GM18502 (cell line): ENCODE data around the gene MPP4.

Experiments
- ATAC-seq: cut with Tn5 transposase; IDR thresholded peaks from one replicate; pipeline ENCODE4 v1.9.1; 2021; ENCODE audit warnings: mild to moderate bottlenecking; ENCODE audit not compliant: unreplicated experiment, poor library complexity

The MPP4 gene

GRCh38 chr2:201633661-201634249 lies 64.7 kb downstream of the MPP4 start:
- ATAC-seq: no peak

DNA sequence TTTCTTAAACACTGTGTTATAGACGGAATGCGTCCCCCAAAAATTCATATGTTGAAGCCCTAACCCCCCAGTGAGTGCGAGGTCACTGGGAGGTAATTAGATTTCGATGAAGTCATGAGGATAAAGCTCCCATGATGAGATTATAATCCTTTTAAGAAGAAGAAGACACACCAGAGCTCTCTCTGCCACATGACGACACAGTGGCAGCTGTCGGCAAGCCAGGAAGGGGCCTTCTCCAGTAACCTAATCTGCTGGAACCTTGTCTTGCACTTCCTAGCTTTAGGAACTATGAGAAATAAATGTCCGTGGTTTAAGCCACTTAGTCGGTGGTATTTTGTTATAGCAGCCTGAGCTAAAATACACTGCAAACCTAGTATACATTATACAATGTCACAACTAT lies 67.4 kb downstream of the MPP4 start:
- no peak for ATAC-seq

DNA sequence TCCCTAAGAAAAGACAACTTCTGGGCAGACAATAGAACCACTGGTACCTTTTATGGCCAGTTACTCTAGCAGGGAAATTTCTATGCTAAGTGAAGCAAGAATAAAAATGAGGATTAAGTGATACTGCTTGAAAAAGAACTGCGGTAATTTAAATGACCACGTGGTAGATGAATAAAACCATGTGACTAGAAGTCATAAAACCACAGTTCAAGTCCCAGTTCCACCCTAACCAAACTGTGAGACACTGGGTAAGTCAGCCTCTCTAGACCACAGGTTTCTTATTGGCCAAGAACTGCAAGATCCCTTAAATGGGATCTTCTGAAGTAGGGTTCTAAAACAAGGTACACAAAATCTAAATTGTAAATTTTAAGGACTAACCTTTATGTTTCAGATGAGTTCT lies 67.9 kb downstream of the MPP4 start:
- no peak for ATAC-seq

GRCh38 chr2:201628545-201628944 lies 69.9 kb downstream of the MPP4 start:
- no peak for ATAC-seq

DNA sequence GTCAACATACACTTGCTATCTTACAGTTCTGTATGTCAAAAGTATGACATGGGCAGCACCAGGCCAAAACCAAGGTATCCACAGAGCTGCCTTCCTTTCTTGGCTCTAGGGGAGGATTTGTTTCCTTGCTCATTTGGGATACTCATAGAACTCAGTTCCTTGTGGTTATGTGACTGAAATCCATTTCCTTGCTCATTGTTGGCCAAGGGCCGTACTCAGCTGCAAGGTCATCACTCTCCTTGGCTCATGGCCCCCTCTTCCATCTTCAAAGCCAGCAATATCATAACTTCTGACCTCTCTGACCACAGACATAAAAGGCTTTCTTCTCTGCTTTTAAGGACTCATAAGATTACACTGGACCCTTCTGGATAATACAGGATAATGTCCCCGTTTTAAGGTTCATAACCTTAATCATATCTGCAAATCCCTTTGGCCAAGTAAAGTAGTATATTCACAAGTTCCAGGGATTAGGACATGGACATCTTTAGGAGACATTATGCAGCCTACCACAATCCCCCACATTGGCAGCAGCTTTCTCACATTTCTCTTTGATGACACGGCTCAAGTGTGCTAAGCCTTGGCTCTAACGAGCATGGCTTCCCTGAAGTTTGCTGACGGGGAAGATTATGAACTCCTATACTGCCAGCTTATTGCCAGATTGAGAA lies 76.0 kb downstream of the MPP4 start:
- ATAC-seq: no peak

DNA sequence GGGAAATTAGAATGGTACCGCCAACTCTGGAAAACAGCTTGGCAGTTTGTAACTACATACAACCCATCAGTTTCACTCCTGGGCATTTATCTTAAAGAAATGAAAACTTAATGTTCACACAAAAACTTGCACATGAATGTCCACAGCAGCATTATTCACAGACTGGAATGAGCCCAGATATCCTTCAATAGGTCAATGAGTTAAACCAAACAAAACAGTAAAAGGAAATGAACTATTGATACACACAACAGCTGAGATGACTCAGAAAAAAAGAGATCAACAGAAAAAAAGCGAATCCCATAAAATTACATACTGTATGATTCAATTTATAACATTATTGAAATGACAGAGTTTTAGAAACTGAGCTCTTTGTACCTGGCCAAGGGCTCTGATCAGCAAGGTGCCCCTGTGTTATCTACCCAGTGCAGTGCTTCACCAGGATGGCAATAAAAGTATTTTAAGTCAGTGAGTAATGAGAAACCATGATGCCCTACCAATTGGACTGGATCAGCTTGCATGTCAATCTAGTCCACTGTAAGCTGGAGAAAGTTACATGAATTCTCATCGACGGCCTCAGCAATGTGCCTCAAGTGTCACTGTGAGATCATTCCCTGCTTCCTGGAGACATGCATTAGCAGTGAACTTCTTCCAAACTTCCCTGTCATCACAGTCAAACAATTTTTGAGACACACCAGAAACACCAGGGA lies 77.0 kb downstream of the MPP4 start:
- no peak for ATAC-seq

GRCh38 chr2:201618744-201619662 lies 79.4 kb downstream of the MPP4 start:
- no peak for ATAC-seq

GRCh38 chr2:201608021-201608420 lies 90.4 kb downstream of the MPP4 start:
- no peak for ATAC-seq

DNA sequence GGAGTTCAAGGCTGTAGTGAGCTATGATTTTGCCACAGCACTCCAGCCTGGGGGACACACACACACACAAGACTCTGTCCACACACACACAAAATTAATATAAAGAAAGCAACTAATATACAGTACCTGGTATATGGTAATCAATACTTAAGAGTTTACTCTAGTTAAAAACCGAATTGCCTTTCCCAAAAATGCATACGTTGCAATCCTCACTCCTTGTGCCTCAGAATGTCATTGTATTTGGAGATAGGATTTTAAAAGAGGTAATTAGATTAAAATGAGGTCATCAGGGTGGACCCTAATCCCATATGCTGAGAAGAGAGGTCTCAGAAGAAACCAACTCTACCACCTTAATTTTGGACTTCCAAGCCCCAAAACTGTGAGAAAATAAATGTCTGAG lies 90.9 kb downstream of the MPP4 start:
- ATAC-seq: no peak

DNA sequence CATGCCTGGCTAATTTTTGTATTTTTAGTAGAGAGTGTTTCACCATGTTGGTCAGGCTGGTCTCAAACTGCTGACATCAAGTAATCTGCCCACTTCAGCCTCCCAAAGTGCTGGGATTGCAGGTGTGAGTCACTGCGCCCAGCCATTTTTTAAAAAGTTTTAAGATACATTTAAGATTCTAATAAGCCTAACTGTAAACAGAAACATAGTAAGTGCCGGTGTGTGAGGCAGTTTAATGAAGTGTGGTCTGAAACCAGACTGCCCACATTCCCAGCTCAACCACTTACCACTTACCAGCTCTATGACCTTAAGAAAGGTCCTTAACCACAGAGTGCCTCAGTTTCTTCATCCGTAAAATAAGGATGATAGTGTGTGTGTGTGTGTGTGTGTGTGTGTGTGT lies 97.5 kb downstream of the MPP4 start:
- ATAC-seq: no peak

- no peak for ATAC-seq
Observed at GRCh38 chr2:201597397-201597796, 101.0 kb downstream of the MPP4 start.
